Uterus (tissue), 2 donors: ENCODE data around the gene TOR1AIP2.

Experiments
- POLR2A ChIP-seq, 2 donors: fragments of 450-650 bp; IDR thresholded peaks; one replicate each; pipeline ENCODE4 v1.6.1; 2016; ENCODE audit warnings: antibody characterized with exemption in 2 of 2, mild to moderate bottlenecking in 1 of 2, moderate library complexity in 1 of 2
- TF ChIP-seq, protein P1 (sequence below), 4 experiments: fragments of 200-600 bp in 2 of 4; fragments of 450-650 bp in 2 of 4; sonication (generic) in 2 of 4; IDR thresholded peaks; one replicate each; pipeline ENCODE4 v1.5.1; 2016 to 2019; ENCODE audit warnings: antibody characterized with exemption in 4 of 4, mild to moderate bottlenecking in 2 of 4, moderate library complexity in 1 of 4

- TF ChIP-seq, protein P1, sequence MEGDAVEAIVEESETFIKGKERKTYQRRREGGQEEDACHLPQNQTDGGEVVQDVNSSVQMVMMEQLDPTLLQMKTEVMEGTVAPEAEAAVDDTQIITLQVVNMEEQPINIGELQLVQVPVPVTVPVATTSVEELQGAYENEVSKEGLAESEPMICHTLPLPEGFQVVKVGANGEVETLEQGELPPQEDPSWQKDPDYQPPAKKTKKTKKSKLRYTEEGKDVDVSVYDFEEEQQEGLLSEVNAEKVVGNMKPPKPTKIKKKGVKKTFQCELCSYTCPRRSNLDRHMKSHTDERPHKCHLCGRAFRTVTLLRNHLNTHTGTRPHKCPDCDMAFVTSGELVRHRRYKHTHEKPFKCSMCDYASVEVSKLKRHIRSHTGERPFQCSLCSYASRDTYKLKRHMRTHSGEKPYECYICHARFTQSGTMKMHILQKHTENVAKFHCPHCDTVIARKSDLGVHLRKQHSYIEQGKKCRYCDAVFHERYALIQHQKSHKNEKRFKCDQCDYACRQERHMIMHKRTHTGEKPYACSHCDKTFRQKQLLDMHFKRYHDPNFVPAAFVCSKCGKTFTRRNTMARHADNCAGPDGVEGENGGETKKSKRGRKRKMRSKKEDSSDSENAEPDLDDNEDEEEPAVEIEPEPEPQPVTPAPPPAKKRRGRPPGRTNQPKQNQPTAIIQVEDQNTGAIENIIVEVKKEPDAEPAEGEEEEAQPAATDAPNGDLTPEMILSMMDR (IDR thresholded peaks at IDR 0.05) = no peak
- TF ChIP-seq POLR2A (IDR thresholded peaks at IDR 0.05) = no peak
Measured at GRCh38 chr1:179871940-179872339, 5.7 kb downstream of the TOR1AIP2 start.
